ENCODE measurements around the gene TNF. TPM values are rescaled to one million over a fixed set of nuclear protein-coding genes. Genes with fewer than 3 reads are reported as not detected.

The TNF gene
- total RNA-seq, 1 experiment from 2014 or later = not detected

- intact Hi-C loops (cut with micrococcal nuclease) = no loop called here
- Histone ChIP-seq H2AFZ (ENCODE audit: low read length) (no peak overlapping the region), H3K27me3 (ENCODE audit: low read length) (no peaks in the 10 kb centered on the region), H4K20me1 (ENCODE audit: low read length) (no peaks in the 10 kb centered on the region), H3K9me2 (replicated peaks; ENCODE audit: low read length) (no peaks in the 10 kb centered on the region), H3K9me3 (ENCODE audit: low read length) (no peaks in the 10 kb centered on the region), H3K4me3 (ENCODE audit: low read length) (no peak overlapping the region), H3K4me1 (ENCODE audit: insufficient read depth, low read length) (peaks cover 11% of the 10 kb centered on the region; the same call in 1 of the 2 replicates), H3K36me3 (ENCODE audit: low read depth, low read length) (no peaks in the 10 kb centered on the region), H3K27ac (ENCODE audit: low read length) (no peak overlapping the region), H3F3A (ENCODE audit: low read length, unreplicated experiment) (no peaks in the 10 kb centered on the region), H3K9ac (ENCODE audit: low read length) (no peak overlapping the region), H3K4me2 (ENCODE audit: low read length) (no peak overlapping the region), H3K79me2 (ENCODE audit: low read length) (no peaks in the 10 kb centered on the region)
- ChIA-PET CTCF (interaction anchor here (0.6 kb wide), 1 partner anchor 21 kb away, joined by 3 read pairs; no protein-coding TSS in a partner anchor), POLR2A (ENCODE audit: unreplicated experiment) (no interaction called here)
- TF ChIP-seq EZH2phosphoT487 (IDR thresholded peaks at IDR 0.05; ENCODE audit: borderline replicate concordance, low read length) = no peak
- TF ChIP-seq, protein P1, sequence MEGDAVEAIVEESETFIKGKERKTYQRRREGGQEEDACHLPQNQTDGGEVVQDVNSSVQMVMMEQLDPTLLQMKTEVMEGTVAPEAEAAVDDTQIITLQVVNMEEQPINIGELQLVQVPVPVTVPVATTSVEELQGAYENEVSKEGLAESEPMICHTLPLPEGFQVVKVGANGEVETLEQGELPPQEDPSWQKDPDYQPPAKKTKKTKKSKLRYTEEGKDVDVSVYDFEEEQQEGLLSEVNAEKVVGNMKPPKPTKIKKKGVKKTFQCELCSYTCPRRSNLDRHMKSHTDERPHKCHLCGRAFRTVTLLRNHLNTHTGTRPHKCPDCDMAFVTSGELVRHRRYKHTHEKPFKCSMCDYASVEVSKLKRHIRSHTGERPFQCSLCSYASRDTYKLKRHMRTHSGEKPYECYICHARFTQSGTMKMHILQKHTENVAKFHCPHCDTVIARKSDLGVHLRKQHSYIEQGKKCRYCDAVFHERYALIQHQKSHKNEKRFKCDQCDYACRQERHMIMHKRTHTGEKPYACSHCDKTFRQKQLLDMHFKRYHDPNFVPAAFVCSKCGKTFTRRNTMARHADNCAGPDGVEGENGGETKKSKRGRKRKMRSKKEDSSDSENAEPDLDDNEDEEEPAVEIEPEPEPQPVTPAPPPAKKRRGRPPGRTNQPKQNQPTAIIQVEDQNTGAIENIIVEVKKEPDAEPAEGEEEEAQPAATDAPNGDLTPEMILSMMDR (conservative IDR thresholded peaks at IDR 0.05; ENCODE audit: low read depth, low read length) = no peak
- TF ChIP-seq EZH2 (IDR thresholded peaks at IDR 0.05; ENCODE audit: low read length, unreplicated experiment) = no peak
- no TSS peak for BruUV-seq (replicated peaks)
- no peak for ATAC-seq
- DNase-seq = no peak
Observed at GRCh38 chr6:31577579-31577966, 2.2 kb downstream of the TNF start.

DNA sequence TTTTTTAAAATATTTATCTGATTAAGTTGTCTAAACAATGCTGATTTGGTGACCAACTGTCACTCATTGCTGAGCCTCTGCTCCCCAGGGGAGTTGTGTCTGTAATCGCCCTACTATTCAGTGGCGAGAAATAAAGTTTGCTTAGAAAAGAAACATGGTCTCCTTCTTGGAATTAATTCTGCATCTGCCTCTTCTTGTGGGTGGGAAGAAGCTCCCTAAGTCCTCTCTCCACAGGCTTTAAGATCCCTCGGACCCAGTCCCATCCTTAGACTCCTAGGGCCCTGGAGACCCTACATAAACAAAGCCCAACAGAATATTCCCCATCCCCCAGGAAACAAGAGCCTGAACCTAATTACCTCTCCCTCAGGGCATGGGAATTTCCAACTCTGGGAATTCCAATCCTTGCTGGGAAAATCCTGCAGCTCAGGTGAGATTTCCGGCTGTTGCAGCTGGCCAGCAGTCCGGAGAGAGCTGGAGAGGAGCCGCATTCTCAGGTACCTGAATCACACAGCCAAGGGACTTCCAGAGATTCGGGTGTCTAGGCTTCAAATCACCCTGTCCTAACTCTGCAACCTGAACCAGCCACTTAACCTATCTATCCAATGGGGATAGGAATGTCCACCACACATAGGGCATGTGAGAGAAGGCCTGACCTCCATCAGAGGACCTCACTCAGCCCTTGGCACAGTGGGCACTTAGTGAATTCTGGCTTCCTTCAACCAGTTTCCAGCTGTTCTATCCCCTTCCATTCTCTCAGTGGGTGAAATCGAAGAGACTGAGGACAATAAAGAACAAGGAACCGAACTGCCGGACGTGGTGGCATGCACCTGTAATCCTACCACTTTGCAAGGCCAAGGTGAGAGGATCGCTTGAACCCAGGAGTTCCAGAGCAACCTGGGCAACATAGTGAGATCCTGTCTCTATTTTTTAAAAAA is 3.1 kb downstream of the TNF start:
- POLR2A ChIA-PET (ENCODE audit: unreplicated experiment) = no interaction called here

More for the DNA sequence above, 3.1 kb downstream of the TNF start:
- ATAC-seq = no peak
- H4K20me1 ChIP-seq (ENCODE audit: low read length) = no peaks in the 10 kb centered on the region
- intact Hi-C loops (cut with micrococcal nuclease) = no loop called here
- no peak overlapping the region for H3K27ac ChIP-seq (ENCODE audit: low read length)
- H3K4me2 ChIP-seq (ENCODE audit: low read length) = peak overlapping the region; percentile 10; the same call in 1 of the 2 replicates
- no peak for TF ChIP-seq EZH2 (IDR thresholded peaks at IDR 0.05; ENCODE audit: low read length, unreplicated experiment)
- no peak for TF ChIP-seq EZH2phosphoT487 (IDR thresholded peaks at IDR 0.05; ENCODE audit: borderline replicate concordance, low read length)
- TF ChIP-seq, protein P1 (conservative IDR thresholded peaks at IDR 0.05; ENCODE audit: low read depth, low read length) = no peak
- no peaks in the 10 kb centered on the region for H3K79me2 ChIP-seq (ENCODE audit: low read length)
- no peaks in the 10 kb centered on the region for H3K36me3 ChIP-seq (ENCODE audit: low read depth, low read length)
- H3K4me1 ChIP-seq (ENCODE audit: insufficient read depth, low read length) = peaks cover 11% of the 10 kb centered on the region; the same call in 1 of the 2 replicates
- H2AFZ ChIP-seq (ENCODE audit: low read length) = no peak overlapping the region
- no peaks in the 10 kb centered on the region for H3F3A ChIP-seq (ENCODE audit: low read length, unreplicated experiment)
- BruUV-seq (replicated peaks) = no TSS peak
- peak; percentile 57 for DNase-seq
- no peaks in the 10 kb centered on the region for H3K9me2 ChIP-seq (replicated peaks; ENCODE audit: low read length)
- H3K9me3 ChIP-seq (ENCODE audit: low read length) = no peaks in the 10 kb centered on the region
- H3K4me3 ChIP-seq (ENCODE audit: low read length) = no peak overlapping the region
- H3K9ac ChIP-seq (ENCODE audit: low read length) = no peak overlapping the region
- no peaks in the 10 kb centered on the region for H3K27me3 ChIP-seq (ENCODE audit: low read length)
- CTCF ChIA-PET = no interaction called here

Measured in PC-3 (cell line).